ENCODE data around the gene VTN.

DNA sequence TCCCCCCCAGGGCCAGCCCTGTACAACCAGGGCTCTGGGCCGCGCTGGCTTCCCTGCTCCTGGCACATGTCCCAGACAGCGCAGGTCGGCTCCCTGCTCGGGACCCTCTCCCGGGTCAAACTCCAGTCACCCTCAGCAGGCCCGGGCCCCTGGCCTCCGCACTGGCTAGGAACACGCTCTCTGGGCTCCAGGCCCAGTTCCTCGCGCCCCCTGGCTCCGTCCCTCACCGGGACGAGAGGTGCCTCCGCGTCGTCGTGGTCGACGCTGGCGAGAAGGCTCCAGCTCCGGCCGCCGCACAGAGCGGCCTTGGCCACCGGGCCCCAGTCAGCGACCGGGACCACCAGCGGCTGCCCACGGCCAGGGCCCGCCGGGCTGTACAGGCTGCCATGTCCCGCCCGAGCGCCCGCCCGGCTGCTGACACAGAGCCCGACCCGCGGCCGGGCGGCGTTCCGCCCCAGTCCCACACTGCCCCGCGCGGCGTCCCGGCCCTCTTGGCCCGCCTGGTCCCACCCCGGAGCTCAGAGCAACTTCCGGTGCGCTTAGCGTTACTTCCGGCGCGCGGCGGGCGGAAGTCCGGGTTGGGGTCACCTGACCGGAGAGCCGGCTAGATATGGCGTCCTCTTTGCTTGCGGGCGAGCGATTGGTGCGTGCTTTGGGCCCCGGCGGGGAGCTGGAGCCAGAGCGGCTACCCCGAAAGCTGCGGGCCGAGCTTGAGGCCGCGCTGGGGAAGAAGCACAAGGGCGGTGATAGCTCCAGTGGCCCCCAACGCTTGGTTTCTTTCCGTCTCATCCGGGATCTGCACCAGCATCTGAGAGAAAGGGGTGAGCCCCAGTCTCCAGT is 12.8 kb downstream of the VTN start, which contains the start of gene POLDIP2:
- TF ChIP-seq EZH2 (IDR thresholded peaks at IDR 0.05; ENCODE audit: borderline replicate concordance, low read depth, low read length, severe bottlenecking) = no peak
- TF ChIP-seq, protein P1, sequence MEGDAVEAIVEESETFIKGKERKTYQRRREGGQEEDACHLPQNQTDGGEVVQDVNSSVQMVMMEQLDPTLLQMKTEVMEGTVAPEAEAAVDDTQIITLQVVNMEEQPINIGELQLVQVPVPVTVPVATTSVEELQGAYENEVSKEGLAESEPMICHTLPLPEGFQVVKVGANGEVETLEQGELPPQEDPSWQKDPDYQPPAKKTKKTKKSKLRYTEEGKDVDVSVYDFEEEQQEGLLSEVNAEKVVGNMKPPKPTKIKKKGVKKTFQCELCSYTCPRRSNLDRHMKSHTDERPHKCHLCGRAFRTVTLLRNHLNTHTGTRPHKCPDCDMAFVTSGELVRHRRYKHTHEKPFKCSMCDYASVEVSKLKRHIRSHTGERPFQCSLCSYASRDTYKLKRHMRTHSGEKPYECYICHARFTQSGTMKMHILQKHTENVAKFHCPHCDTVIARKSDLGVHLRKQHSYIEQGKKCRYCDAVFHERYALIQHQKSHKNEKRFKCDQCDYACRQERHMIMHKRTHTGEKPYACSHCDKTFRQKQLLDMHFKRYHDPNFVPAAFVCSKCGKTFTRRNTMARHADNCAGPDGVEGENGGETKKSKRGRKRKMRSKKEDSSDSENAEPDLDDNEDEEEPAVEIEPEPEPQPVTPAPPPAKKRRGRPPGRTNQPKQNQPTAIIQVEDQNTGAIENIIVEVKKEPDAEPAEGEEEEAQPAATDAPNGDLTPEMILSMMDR (IDR thresholded peaks at IDR 0.05; ENCODE audit: borderline replicate concordance, extremely low read depth, low read length, poor library complexity, severe bottlenecking) = no peak

All from DND-41 (cell line).